Hematopoietic multipotent progenitor cell treated with erythropoietin and hydrocortisone succinate and interleukin-3 and kit ligand, for 15 days (in vitro differentiated cells): Measurements from ENCODE around the gene NR3C1.

Experiments used
- DNase-seq: peaks from one replicate; pipeline ENCODE4 v3.0.0-alpha.2; 2015; ENCODE audit warnings: low spot score

The NR3C1 gene

GRCh38 chr5:143231973-143232812 is 171.3 kb downstream of the NR3C1 start:
- DNase-seq, result no peak

DNA sequence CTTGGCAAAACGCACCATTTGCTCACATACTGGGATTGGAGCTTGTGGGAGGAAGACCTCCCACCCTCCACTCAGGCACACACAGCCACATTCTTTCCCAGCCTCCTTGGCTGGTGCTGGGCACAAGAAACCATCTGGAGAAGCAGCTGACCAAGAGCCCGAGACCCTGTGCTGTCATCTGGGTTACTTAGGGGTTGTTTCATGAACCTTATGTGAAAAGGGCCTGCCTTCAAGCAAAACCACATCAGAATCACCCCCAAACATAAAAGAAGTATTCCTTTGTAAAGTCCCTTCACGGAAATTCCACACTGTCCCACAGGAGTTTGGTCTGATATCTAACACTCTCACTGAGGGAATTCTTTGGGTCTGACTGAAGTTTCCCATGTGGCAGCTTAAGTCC is 172.1 kb downstream of the NR3C1 start:
- DNase-seq, result no peak

DNA sequence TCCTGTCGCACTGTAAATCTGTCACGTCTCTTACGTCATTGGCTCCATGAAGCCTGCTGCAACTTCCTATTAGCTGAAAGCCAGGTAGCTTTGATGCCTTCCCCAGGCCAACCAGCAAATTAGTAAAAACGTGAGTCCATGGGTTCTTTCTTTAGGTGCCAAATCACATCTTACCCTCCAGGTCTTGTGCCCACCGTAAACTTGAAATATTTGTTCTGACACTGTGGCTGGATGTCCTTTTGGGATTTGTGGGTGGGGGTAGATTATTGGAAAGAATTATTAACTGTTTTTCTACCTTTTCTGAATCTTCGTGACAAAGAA is 172.8 kb downstream of the NR3C1 start:
- no peak for DNase-seq

DNA sequence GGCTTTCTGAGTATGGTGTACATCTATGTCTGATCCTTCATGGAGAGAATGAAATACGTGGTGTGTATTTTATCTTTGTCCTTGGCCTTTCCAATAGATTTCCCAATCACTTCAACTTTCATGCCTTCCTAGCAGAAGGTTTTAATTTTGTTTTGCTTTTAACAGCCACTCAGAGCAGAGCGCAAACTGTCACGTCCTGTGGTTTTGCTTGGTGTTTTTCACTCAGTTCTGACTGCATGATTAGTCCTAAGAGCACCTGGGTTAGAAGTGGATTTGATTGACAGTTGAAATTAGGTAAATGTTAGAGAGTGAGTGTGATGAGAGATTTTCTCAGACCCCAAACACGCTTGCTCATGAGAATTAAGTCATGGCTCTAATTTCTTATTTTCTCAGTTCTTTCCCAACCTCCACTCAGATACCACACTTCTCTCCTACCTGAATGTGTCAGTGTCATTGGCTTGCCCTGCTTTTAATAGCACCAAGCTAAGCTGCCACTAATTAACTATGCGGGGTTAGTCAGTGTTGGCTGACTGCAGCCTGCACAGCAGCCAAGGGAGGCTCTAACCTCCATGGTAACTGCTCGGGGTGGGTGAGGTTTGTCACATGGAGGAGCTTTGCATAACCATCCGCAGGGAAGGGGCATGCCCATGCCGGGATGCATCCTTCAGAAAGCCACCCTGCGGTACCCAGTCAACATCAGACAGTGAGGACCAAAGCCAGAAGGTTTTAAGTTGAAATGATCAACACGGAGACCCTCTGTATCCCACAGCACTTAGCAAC is 173.4 kb downstream of the NR3C1 start:
- no peak for DNase-seq

DNA sequence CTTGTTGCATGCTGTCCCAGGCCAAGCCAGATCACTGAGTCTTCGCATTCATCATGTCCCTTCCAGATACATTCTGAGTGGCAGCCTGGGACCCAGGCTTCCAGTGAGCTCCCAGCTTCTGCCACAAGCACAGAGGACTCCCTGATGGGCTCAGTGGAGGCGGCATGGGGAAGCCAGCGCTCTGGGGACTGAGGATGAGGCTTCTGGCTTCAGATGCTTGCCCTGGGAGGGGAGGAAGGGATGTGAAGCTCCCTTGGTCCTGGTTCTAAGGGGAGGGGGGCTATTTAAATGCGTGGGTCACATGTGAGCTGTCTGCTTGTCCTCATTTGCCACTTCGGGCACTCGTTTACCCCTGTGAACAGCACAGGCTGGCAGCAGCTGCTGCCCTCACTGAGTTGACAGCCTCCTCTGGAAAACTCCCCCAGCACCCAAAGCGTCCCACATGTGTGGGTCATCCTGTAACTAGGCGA is 174.0 kb downstream of the NR3C1 start:
- DNase-seq, result no peak

DNA sequence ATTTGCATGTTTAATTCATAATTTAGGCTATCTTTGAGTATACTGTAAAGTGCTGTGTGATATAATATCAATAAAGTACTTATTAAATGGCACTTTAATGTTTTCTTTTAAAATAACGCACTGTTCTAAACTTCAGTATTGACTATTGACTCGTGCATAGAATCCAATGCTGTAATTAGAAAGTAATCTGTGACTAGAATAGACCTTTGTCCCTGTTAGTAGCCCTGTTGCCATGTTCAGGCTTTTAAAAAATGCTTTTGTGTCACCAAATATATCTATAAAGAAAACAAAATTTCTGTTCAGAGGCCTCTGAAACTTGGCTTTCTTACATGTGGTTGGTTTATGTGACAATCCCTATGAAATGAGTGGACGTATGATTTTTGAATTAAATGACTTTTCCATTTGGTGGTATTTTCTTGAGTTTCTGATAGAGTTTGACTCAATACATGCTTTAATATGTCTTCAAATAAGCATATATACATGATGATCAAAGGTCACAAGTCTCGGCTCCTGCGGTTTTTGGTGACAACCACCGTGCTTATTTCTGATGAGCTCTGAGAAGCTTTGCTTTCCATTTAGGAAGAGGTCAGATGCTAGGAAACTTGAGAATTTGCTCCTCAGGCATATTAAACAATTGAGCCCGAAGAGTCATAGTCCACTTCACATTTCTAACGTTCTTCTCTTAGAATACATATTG is 174.7 kb downstream of the NR3C1 start:
- no peak for DNase-seq
